Fibroblast of the aortic adventitia (primary cell): ENCODE results near the gene C12orf42. TPM values are rescaled to one million over a fixed set of nuclear protein-coding genes. Genes with fewer than 3 reads are reported as not detected.

Experiments used
- DNase-seq: peaks from one replicate; pipeline ENCODE4 v3.0.0-alpha.2; 2010; ENCODE audit warnings: low read depth
- H3K4me3 ChIP-seq: 2 replicates; pipeline ENCODE4 v1.5.1; 2011; ENCODE audit warnings: low read depth, mild to moderate bottlenecking, control low read depth, low read length, moderate library complexity
- total RNA-seq: library from RNA; depleted of rRNA; stranded (reverse); fragments of >200 nt; gene quantifications from 2 replicates; pipeline ENCODE4 v1.2.3, GENCODE V29; 2012; ENCODE audit warnings: low replicate concordance
- TF ChIP-seq, protein P1 (sequence below): IDR thresholded peaks from 2 replicates; pipeline ENCODE4 v1.5.1; 2011; ENCODE audit warnings: mild to moderate bottlenecking, low read length, control low read depth, inconsistent platforms; ENCODE audit not compliant: insufficient read depth

Gene C12orf42
- total RNA-seq, 1 donor = not detected

DNA sequence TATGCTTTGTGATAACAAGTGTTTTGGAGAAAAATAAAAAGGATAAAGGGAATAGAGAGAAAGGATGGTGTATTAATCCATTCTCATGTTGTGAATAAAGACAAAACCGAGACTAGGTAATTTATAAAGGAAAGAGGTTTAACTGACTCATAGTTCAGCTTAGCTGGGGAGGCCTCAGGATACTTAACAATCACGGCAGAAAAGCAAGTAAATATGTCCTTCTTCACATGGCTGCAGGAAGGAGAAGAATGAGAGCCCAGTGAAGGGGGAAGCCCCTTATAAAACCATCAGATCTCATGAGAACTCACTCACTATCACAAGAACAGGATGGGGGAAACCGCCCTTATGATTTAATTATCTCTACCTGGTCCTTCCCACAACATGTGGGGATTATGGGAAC lies 18.1 kb upstream of the C12orf42 start:
- H3K4me3 ChIP-seq = no peak overlapping the region
- DNase-seq = no peak
- TF ChIP-seq, protein P1, sequence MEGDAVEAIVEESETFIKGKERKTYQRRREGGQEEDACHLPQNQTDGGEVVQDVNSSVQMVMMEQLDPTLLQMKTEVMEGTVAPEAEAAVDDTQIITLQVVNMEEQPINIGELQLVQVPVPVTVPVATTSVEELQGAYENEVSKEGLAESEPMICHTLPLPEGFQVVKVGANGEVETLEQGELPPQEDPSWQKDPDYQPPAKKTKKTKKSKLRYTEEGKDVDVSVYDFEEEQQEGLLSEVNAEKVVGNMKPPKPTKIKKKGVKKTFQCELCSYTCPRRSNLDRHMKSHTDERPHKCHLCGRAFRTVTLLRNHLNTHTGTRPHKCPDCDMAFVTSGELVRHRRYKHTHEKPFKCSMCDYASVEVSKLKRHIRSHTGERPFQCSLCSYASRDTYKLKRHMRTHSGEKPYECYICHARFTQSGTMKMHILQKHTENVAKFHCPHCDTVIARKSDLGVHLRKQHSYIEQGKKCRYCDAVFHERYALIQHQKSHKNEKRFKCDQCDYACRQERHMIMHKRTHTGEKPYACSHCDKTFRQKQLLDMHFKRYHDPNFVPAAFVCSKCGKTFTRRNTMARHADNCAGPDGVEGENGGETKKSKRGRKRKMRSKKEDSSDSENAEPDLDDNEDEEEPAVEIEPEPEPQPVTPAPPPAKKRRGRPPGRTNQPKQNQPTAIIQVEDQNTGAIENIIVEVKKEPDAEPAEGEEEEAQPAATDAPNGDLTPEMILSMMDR = no peak

DNA sequence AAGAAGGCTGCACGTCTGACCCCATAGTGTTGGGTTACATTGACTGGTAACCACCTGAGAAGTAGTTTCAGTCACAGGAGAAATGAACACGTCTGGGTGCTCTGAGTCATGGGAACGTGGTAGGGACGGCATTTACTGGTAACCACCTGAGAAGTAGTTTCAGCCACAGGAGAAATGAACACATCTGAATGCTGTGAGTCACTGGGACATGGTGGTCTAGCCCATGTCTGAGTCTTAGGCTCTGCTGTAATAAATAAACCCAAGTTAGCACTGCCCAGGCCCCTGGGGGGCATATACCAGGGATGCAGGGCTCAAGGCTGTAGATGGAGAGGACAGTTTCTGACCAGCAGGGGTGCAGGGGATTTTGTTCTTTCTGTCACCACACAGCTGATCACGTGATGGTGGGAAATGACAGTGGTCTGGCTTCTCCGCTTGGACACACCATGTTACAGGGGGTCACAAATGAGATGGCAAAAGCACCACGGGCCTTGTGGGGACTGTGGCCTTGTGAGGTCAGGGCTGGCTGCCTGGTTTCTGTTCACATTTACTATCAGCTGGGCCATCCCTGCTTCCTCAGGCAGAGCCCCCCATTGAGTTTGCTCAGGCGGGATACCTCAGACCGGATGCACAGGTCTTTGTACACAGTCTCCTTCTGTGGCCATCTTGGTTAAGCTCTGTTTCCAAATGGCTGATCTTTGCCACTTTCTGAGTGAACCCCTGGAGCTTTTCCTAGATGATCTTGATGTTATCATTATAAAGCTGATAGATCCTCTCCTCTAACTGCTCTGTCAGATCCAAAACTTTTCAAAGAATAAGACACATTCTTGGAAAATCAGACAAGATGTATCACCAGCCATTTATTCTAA lies 9.8 kb upstream of the C12orf42 start:
- no peak for DNase-seq
- no peak overlapping the region for H3K4me3 ChIP-seq
- TF ChIP-seq, protein P1 = no peak

DNA sequence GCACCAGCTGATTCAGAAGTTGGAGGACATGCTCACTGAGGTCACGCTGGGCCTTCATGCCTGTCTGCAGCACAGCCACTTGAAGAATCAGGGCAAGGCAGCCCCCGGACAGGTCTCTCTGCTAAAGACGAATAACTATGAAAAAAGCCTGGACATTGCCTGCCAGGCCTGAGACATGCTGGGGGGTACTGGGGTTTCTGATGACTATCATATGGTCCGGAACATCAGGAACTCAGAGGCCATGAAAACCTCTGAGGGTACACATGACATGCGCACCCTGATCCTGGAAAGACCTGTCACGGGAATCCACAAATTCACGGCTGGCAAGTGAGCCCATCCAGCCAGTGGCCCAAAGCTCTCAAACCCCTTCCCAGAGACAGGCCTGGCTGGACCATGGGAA lies 8.8 kb upstream of the C12orf42 start:
- TF ChIP-seq, protein P1 = no peak
- DNase-seq = no peak
- H3K4me3 ChIP-seq = no peak overlapping the region

DNA sequence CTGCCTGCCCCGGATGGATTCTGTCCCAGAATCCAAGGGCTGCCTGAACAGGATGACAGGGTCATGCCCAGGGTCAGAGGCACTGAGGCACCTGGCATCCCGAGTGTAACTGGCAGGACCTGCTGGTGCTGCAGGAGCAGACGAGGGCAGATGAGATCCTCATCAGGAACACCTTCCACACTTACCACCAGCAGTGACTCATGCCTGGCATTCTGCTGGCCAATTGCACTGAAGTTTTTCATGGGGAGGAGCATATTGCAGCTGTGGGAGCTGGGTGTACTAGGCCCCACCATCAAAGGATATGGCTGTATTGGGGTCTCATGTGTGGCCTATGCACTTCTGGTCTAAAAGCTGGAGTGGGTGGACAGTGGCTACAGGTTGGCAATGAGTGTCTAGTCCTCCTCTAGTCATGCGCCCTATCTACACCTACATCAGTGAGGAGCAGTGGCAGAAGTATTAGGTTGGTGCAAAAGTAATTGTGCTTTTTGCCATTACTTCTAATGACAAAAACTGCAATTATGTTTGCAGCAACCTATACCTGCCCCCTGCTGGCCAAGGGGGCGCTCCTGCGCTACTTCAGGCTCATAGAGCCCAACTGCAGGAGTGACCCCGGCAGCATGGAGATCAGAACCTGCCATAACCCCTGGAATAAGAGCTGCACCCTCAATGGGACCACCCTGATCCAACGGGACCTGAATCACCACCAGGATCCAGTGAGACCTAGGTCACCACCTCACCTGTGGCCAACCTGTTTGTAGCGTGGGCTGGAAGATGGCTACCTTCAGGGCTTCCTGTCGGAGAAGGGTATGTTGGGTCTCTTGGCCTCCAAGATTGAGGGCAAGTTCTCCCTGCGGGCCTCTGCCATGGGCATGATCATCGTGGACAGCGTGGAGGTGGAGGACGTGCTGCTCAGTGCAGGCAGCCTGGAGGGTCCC lies 8.0 kb upstream of the C12orf42 start:
- no peak overlapping the region for H3K4me3 ChIP-seq
- TF ChIP-seq, protein P1 = no peak

DNA sequence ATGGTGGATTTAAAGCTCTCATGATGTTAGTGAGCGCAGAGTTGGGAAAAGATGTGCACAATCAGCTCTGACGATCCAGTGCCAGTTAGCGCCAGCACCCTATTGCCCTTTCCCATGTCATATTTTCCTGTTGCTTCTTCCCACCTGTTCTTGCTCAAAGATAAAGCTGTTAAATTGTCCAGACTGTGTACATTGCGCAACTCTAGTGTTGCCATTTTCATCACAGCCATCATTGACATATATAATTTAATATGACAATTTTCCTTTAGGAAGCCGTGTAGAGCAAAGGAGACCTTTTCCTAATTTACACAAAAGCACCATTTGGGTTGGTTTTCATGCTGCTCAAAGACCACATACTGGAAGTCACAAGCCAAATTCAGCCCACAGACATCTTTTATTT lies 5.7 kb upstream of the C12orf42 start:
- DNase-seq = no peak
- TF ChIP-seq, protein P1 = no peak
- no peak overlapping the region for H3K4me3 ChIP-seq

More for the DNA sequence above, 8.0 kb upstream of the C12orf42 start:
- DNase-seq = no peak

DNA sequence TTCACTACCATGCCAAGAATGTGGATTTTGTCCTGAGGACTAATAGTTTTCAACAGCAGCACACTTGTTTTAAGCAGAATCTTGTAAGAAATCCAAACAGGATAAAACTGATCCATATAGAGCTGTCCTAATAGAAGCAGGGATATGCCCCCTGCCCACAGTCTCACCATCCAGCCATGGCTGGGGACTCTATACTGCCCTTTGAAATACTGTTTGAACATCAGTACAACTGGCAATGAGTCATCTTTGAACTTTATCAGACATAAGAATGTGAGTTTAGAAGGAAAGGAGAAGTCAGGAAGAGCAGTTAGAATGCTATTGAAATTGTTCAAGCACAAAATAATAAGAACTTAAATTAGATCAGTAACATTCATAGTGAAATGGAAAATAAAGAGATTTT lies 3.8 kb upstream of the C12orf42 start:
- DNase-seq = no peak
- H3K4me3 ChIP-seq = no peak overlapping the region
- TF ChIP-seq, protein P1 = no peak
